ENCODE data around the gene RNF11. TPM values are rescaled to one million over a fixed set of nuclear protein-coding genes. Genes with fewer than 3 reads are reported as not detected.

The RNF11 gene
- 10 to 100 TPM; 32.7 to 52.4 (median 38.0) TPM for polyA plus RNA-seq

GRCh38 chr1:51235673-51236530 lies at the start of gene RNF11:
Gene RNF11, plus strand, starts transcription at chr1:51236273. Its CDS starts 484 bp downstream, at chr1:51236757.
- Mint-ChIP-seq H3K9me3 (no peaks in the 10 kb centered on the region), H3K4me3 (peak within 1 kb of the TSS; percentile 90 to 98 (median 95)), H3K27ac (peak within 1 kb of the TSS in 5 of 6 donors; percentile 94 to 98 (median 97)), H3K27me3 (ENCODE audit: low read depth in 3 of 3) (peaks cover 4 to 8% (median 6%) of the 10 kb centered on the region in 3 donors), H3K4me1 (peaks cover 14 to 34% of the 10 kb centered on the region in 2 donors), H3K36me3 (no peaks in the 10 kb centered on the region)
- peak; percentile 92 to 93 (median 93) for DNase-seq

- DNase-seq: no peak
- Mint-ChIP-seq H3K9me3 (no peaks in the 10 kb centered on the region), H3K4me3 (no peak overlapping the region), H3K36me3 (no peaks in the 10 kb centered on the region), H3K27me3 (ENCODE audit: low read depth in 3 of 3) (peaks cover 0 to 9% (median 2%) of the 10 kb centered on the region in 3 donors), H3K27ac (no peak overlapping the region), H3K4me1 (no peaks in the 10 kb centered on the region)
These were observed 47.8 kb upstream of the RNF11 start for GRCh38 chr1:51188230-51188629.

- Mint-ChIP-seq H3K4me1 (no peaks in the 10 kb centered on the region), H3K27me3 (ENCODE audit: low read depth in 3 of 3) (peaks cover 0 to 9% (median 0%) of the 10 kb centered on the region in 3 donors), H3K36me3 (no peaks in the 10 kb centered on the region), H3K4me3 (no peak overlapping the region), H3K9me3 (no peaks in the 10 kb centered on the region), H3K27ac (no peak overlapping the region)
- DNase-seq: peak; percentile 22 to 46 (median 42)
These were observed 46.5 kb upstream of the RNF11 start for GRCh38 chr1:51189421-51190073.

GRCh38 chr1:51190961-51191360 lies 45.1 kb upstream of the RNF11 start:
- Mint-ChIP-seq H3K27me3 (ENCODE audit: low read depth in 3 of 3) (peaks cover 0 to 6% (median 0%) of the 10 kb centered on the region in 3 donors), H3K4me1 (no peaks in the 10 kb centered on the region), H3K36me3 (peaks cover 0 to under 1% (median 0%) of the 10 kb centered on the region in 3 donors), H3K9me3 (no peaks in the 10 kb centered on the region), H3K27ac (no peak overlapping the region), H3K4me3 (no peak overlapping the region)
- DNase-seq: no peak

- Mint-ChIP-seq H3K36me3 (peaks cover 0 to 5% (median 0%) of the 10 kb centered on the region in 3 donors), H3K27ac (no peak overlapping the region), H3K4me1 (no peaks in the 10 kb centered on the region), H3K4me3 (no peak overlapping the region), H3K9me3 (no peaks in the 10 kb centered on the region), H3K27me3 (ENCODE audit: low read depth in 3 of 3) (peaks cover 0 to 6% (median 3%) of the 10 kb centered on the region in 3 donors)
- peak; percentile 12 to 34 (median 16) for DNase-seq
These were observed 43.7 kb upstream of the RNF11 start for GRCh38 chr1:51192213-51192843.

GRCh38 chr1:51193564-51193963 lies 42.5 kb upstream of the RNF11 start:
- H3K36me3 Mint-ChIP-seq: peaks cover 0 to 5% (median 0%) of the 10 kb centered on the region in 3 donors
- H3K27me3 Mint-ChIP-seq (ENCODE audit: low read depth in 3 of 3): peaks cover 0 to 4% (median 3%) of the 10 kb centered on the region in 3 donors
- H3K9me3 Mint-ChIP-seq: no peaks in the 10 kb centered on the region
- no peaks in the 10 kb centered on the region for H3K4me1 Mint-ChIP-seq
- DNase-seq: no peak
- H3K4me3 Mint-ChIP-seq: no peak overlapping the region
- no peak overlapping the region for H3K27ac Mint-ChIP-seq

GRCh38 chr1:51203121-51203873 lies 32.8 kb upstream of the RNF11 start:
- Mint-ChIP-seq H3K27me3 (ENCODE audit: low read depth in 3 of 3) (peaks cover under 1 to 2% (median 1%) of the 10 kb centered on the region in 3 donors), H3K27ac (peak overlapping the region in 1 of 6 donors; percentile 41), H3K9me3 (no peaks in the 10 kb centered on the region), H3K4me3 (no peak overlapping the region), H3K36me3 (peaks cover 0 to 4% (median 0%) of the 10 kb centered on the region in 3 donors), H3K4me1 (no peaks in the 10 kb centered on the region)
- DNase-seq: no peak

GRCh38 chr1:51203874-51204245 lies 32.2 kb upstream of the RNF11 start:
- Mint-ChIP-seq H3K36me3 (peaks cover 0 to 4% (median 0%) of the 10 kb centered on the region in 3 donors), H3K4me3 (no peak overlapping the region), H3K9me3 (no peaks in the 10 kb centered on the region), H3K27ac (no peak overlapping the region), H3K4me1 (no peaks in the 10 kb centered on the region), H3K27me3 (ENCODE audit: low read depth in 3 of 3) (peaks cover 1 to 2% (median 2%) of the 10 kb centered on the region in 3 donors)
- DNase-seq: no peak

- Mint-ChIP-seq H3K4me3 (no peak overlapping the region), H3K4me1 (peaks cover 8 to 11% of the 10 kb centered on the region in 2 donors), H3K9me3 (peaks cover 0 to 2% (median 0%) of the 10 kb centered on the region in 6 donors), H3K27me3 (ENCODE audit: low read depth in 3 of 3) (peaks cover 0 to 2% (median 1%) of the 10 kb centered on the region in 3 donors), H3K36me3 (no peaks in the 10 kb centered on the region), H3K27ac (no peak overlapping the region)
- DNase-seq: no peak
These were observed 26.0 kb upstream of the RNF11 start for GRCh38 chr1:51210055-51210454.

- H3K4me3 Mint-ChIP-seq: no peak overlapping the region
- peaks cover 15 to 17% of the 10 kb centered on the region in 2 donors for H3K4me1 Mint-ChIP-seq
- no peak overlapping the region for H3K27ac Mint-ChIP-seq
- peaks cover 0 to 2% (median 1%) of the 10 kb centered on the region in 3 donors for H3K27me3 Mint-ChIP-seq (ENCODE audit: low read depth in 3 of 3)
- no peaks in the 10 kb centered on the region for H3K36me3 Mint-ChIP-seq
- H3K9me3 Mint-ChIP-seq: peaks cover 0 to 2% (median 0%) of the 10 kb centered on the region in 6 donors
- no peak for DNase-seq
These were observed 25.4 kb upstream of the RNF11 start for GRCh38 chr1:51210676-51211075.

- Mint-ChIP-seq H3K4me1 (peaks cover 17 to 20% of the 10 kb centered on the region in 2 donors), H3K27ac (peak overlapping the region; percentile 21 to 86 (median 62)), H3K9me3 (no peaks in the 10 kb centered on the region), H3K27me3 (ENCODE audit: low read depth in 3 of 3) (peaks cover 0 to 1% (median 0%) of the 10 kb centered on the region in 3 donors), H3K4me3 (peak overlapping the region in 3 of 5 donors; percentile 7 to 44 (median 42)), H3K36me3 (no peaks in the 10 kb centered on the region)
- peak in 1 of 3 donors; percentile 10 for DNase-seq
These were observed 21.4 kb upstream of the RNF11 start for GRCh38 chr1:51214615-51215131.

- DNase-seq: no peak
- H3K4me3 Mint-ChIP-seq: peak overlapping the region in 2 of 5 donors; percentile 0 to 44
- peaks cover 18 to 23% of the 10 kb centered on the region in 2 donors for H3K4me1 Mint-ChIP-seq
- no peaks in the 10 kb centered on the region for H3K36me3 Mint-ChIP-seq
- H3K9me3 Mint-ChIP-seq: no peaks in the 10 kb centered on the region
- H3K27ac Mint-ChIP-seq: peak overlapping the region; percentile 8 to 86 (median 62)
- no peaks in the 10 kb centered on the region for H3K27me3 Mint-ChIP-seq (ENCODE audit: low read depth in 3 of 3)
These were observed 20.9 kb upstream of the RNF11 start for GRCh38 chr1:51215169-51215568.

GRCh38 chr1:51216631-51217030 lies 19.4 kb upstream of the RNF11 start:
- peaks cover 23 to 29% of the 10 kb centered on the region in 2 donors for H3K4me1 Mint-ChIP-seq
- peak overlapping the region in 1 of 6 donors; percentile 12 for H3K27ac Mint-ChIP-seq
- no peaks in the 10 kb centered on the region for H3K9me3 Mint-ChIP-seq
- H3K4me3 Mint-ChIP-seq: no peak overlapping the region
- DNase-seq: no peak
- no peaks in the 10 kb centered on the region for H3K36me3 Mint-ChIP-seq
- H3K27me3 Mint-ChIP-seq (ENCODE audit: low read depth in 3 of 3): no peaks in the 10 kb centered on the region

Measured in immature natural killer cell (primary cell).